Liver (tissue), 9 donors: ENCODE measurements around the gene RRP1. TPM values are rescaled to one million over a fixed set of nuclear protein-coding genes. Genes with fewer than 3 reads are reported as not detected.
"Not testable (repeated sequence)": the region's sequence is repeated elsewhere in the genome, so short reads cannot be mapped to it uniquely, and the experiment has no call there.

Source experiments
- DNase-seq: peaks from one replicate; pipeline ENCODE4 v3.0.0-alpha.2; 2017; ENCODE audit warnings: low spot score
- H3K27ac ChIP-seq, 2 donors: one replicate each; pipeline ENCODE4 v1.7.0; 2013; ENCODE audit warnings: inconsistent platforms in 2 of 2, low read length in 2 of 2, control low read depth in 1 of 2, low read depth in 1 of 2, mild to moderate bottlenecking in 1 of 2
- H3K27me3 ChIP-seq, 4 donors: one replicate each; pipeline versions ENCODE4 v1.6.1 to v1.7.0; 2013; ENCODE audit warnings: low read length in 3 of 4, inconsistent platforms in 1 of 4, mild to moderate bottlenecking in 1 of 4, moderate library complexity in 1 of 4; ENCODE audit not compliant: control insufficient read depth in 4 of 4, insufficient read depth in 4 of 4
- H3K36me3 ChIP-seq, 4 donors: one replicate each; pipeline versions ENCODE4 v1.6.1 to v1.7.0; 2013; ENCODE audit warnings: low read length in 3 of 4, mild to moderate bottlenecking in 3 of 4, low read depth in 1 of 4, moderate library complexity in 1 of 4; ENCODE audit not compliant: control insufficient read depth in 4 of 4, insufficient read depth in 3 of 4
- H3K4me1 ChIP-seq, 4 donors: one replicate each; pipeline versions ENCODE4 v1.6.1 to v1.7.0; 2013; ENCODE audit warnings: low read length in 3 of 4, mild to moderate bottlenecking in 3 of 4, moderate library complexity in 1 of 4; ENCODE audit not compliant: control insufficient read depth in 4 of 4, insufficient read depth in 4 of 4
- H3K4me3 ChIP-seq, 3 donors: one replicate each; pipeline versions ENCODE4 v1.6.1 to v1.7.0; 2013; ENCODE audit warnings: low read length in 3 of 3, control low read depth in 1 of 3, low read depth in 1 of 3, mild to moderate bottlenecking in 1 of 3
- H3K9ac ChIP-seq, 2 donors: one replicate each; pipeline ENCODE4 v1.7.0; 2013; ENCODE audit warnings: low read length in 2 of 2, mild to moderate bottlenecking in 2 of 2, moderate library complexity in 2 of 2, control low read depth in 1 of 2, low read depth in 1 of 2
- H3K9me3 ChIP-seq, 4 donors: one replicate each; pipeline versions ENCODE4 v1.6.1 to v1.7.0; 2013; ENCODE audit warnings: low read length in 3 of 4; ENCODE audit not compliant: control insufficient read depth in 4 of 4
- FOXA1 ChIP-seq: IDR thresholded peaks from 2 replicates; pipeline ENCODE4 v1.6.1; 2016; ENCODE audit warnings: antibody characterized with exemption
- FOXA2 ChIP-seq: IDR thresholded peaks from 2 replicates; pipeline ENCODE4 v1.6.1; 2016; ENCODE audit warnings: antibody characterized with exemption
- GABPA ChIP-seq, 2 donors: IDR thresholded peaks in 1 of 2; conservative IDR thresholded peaks in 1 of 2; 2 replicates each; pipeline ENCODE4 v1.6.1; 2016; ENCODE audit warnings: antibody characterized with exemption in 2 of 2, mild to moderate bottlenecking in 1 of 2, moderate library complexity in 1 of 2
- HNF4G ChIP-seq: IDR thresholded peaks from 2 replicates; pipeline ENCODE4 v1.6.1; 2016; ENCODE audit warnings: antibody characterized with exemption
- JUND ChIP-seq, 2 donors: IDR thresholded peaks; 2 replicates each; pipeline ENCODE4 v1.6.1; 2016; ENCODE audit warnings: antibody characterized with exemption in 2 of 2
- RAD21 ChIP-seq, 2 donors: IDR thresholded peaks; 2 replicates each; pipeline ENCODE4 v1.6.1; 2016; ENCODE audit warnings: antibody characterized with exemption in 2 of 2, mild to moderate bottlenecking in 2 of 2
- RXRA ChIP-seq, 2 donors: IDR thresholded peaks; 2 replicates each; pipeline ENCODE4 v1.6.1; 2017 to 2018; ENCODE audit warnings: antibody characterized with exemption in 2 of 2, mild to moderate bottlenecking in 1 of 2
- SP1 ChIP-seq: IDR thresholded peaks from 2 replicates; pipeline ENCODE4 v1.6.1; 2018; ENCODE audit warnings: antibody characterized with exemption, mild to moderate bottlenecking
- YY1 ChIP-seq: IDR thresholded peaks from 2 replicates; pipeline ENCODE4 v1.6.1; 2016; ENCODE audit warnings: antibody characterized with exemption, mild to moderate bottlenecking
- WGBS: extraction: QIAGEN DNeasy Blood & Tissue Kit; methylation state at CpG from one replicate; pipeline ENCODE4 v1.1.7; 2013; 5-methylcytosine and 5-hydroxymethylcytosine counted together
- polyA plus RNA-seq, 2 donors: library from polyadenylated mRNA; stranded (reverse) in 1 of 2; unstranded in 1 of 2; fragments of 200-250 nt in 1 of 2; fragments of >200 nt in 1 of 2; fragmentation: Nextera tagmentation in 1 of 2; extraction: Ambion mirVana in 1 of 2; gene quantifications; one replicate each; pipeline versions ENCODE4 v1.2.1 to v1.2.3, GENCODE V29; 2013 to 2015
- total RNA-seq, 2 donors: library from RNA; depleted of rRNA; stranded (reverse); fragments of >200 nt; gene quantifications; one replicate each; pipeline ENCODE4 v1.2.3, GENCODE V29; 2014
- TF ChIP-seq, protein P1 (sequence below): IDR thresholded peaks from 2 replicates; pipeline ENCODE4 v1.6.1; 2016; ENCODE audit warnings: antibody characterized with exemption, mild to moderate bottlenecking
- TF ChIP-seq, protein P2 (sequence below): IDR thresholded peaks from 2 replicates; pipeline ENCODE4 v1.6.1; 2016; ENCODE audit warnings: antibody characterized with exemption
- donor health status: healthy.
- donor health status: healthy.
- donor health status: healthy.
- donor health status: healthy.
- donor health status: healthy.

RRP1 gene
- total and polyA plus RNA-seq, 4 donors = 5.4 to 15.0 (median 7.7) TPM

DNA sequence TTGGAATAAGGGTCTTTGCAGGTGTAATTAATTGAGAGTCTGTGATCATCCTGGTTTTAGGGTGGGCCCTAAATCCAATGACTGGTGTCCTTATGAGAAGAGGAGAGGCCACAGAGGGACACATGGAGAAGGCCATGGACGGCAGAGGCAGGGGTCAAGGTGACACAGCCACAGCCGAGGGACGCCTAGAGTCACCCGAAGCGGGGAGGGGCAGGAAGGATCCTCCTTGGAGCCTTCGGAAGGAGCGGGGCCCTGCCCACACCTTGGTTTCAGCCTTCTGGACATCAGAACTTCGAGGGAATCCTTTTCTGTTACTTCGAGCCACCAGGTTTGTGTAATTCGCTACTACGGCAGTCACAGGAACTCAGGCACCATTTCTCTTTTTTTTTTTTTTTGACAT lies 31.1 kb downstream of the RRP1 start:
- no peak for TF ChIP-seq FOXA1
- Histone ChIP-seq H3K9me3 (no peaks in the 10 kb centered on the region), H3K27me3 (no peaks in the 10 kb centered on the region), H3K4me1 (no peaks in the 10 kb centered on the region), H3K9ac (no peak overlapping the region), H3K4me3 (no peak overlapping the region), H3K27ac (no peak overlapping the region), H3K36me3 (no peaks in the 10 kb centered on the region)
- WGBS = 92% methylated on average over 11 of the region's 11 CpGs
- DNase-seq = no peak

DNA sequence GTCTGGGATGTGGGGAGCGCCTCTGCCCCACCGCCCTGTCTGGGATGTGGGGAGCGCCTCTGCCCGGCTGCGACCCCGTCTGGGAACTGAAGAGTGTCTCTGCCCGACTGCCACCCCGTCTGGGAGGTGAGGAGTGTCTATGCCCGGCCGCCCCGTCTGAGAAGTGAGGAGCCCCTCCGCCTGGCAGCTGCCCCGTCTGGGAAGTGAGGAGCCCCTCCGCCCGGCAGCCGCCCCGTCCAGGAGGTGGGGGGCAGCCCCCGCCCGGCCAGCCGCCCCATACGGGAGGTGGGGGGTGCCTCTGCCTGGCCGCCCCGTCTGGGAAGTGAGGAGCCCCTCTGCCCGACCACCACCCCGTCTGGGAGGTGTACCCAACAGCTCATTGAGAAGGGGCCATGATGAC lies 32.8 kb downstream of the RRP1 start:
- not testable (repeated sequence) for DNase-seq, H3K27me3 ChIP-seq, H3K4me1 ChIP-seq, H3K4me3 ChIP-seq, H3K36me3 ChIP-seq, H3K27ac ChIP-seq, H3K9ac ChIP-seq, H3K9me3 ChIP-seq
- 98% methylated on average over 25 of the region's 25 CpGs for WGBS

DNA sequence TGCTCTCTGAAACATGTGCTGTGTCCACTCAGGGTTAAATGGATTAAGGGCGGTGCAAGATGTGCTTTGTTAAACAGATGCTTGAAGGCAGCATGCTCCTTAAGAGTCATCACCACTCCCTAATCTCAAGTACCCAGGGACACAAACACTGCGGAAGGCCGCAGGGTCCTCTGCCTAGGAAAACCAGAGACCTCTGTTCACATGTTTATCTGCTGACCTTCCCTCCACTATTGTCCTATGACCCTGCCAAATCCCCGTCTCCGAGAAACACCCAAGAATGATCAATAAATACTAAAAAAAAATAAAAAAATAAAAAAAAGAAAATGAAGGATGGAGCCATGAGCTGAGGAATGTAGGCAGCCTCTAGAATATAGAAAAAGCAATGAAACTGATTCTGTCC lies 33.4 kb downstream of the RRP1 start:
- H3K27ac ChIP-seq, H3K27me3 ChIP-seq, H3K9me3 ChIP-seq, DNase-seq, H3K36me3 ChIP-seq, H3K4me1 ChIP-seq, H3K9ac ChIP-seq, H3K4me3 ChIP-seq: not testable (repeated sequence)
- WGBS = 65% methylated on average over 2 of the region's 5 CpGs

DNA sequence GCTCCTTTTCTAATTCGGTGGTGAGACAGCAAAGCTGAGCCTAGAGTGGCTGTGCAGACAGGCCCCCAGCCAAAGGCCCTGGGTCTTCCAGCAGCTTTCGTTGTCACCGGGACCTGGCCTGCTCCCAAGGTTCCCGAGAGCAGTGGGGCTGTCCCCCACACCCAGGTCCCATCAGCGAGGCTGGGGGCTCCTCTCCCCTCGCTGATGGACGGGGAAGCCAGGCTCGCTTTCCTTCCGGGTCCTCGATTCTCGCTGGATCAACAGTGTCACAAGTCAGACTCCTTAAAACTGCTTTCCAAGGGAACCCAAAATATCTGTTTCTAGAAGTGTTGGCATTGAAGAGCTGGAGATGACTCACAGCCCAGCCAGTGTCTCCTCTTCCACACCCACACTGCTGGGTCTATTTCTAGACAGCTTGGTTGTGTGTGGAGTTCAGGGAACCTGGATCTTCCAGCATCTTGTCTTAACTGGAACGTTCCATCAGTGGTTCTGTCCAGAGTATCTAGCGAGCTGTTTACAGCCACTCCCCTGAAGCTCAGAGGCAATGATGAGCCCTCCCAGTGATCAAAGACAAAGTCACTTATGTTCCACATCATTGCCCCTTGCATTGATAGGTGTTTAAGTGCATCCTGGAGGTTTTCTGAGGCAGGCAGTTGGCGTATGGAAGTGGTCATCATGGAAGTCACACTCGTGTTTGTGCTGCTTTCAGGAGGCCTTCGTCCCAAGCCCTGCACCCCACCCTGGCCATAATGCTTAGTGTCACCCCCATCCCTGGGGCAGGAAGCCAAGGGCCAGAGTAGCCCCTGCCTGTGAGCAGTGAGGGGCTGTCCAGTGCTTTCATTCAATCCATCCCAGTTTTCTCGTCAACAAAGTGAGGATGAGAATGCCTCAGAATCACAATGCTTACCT lies 35.2 kb downstream of the RRP1 start:
- H3K9ac ChIP-seq = no peak overlapping the region
- no peaks in the 10 kb centered on the region for H3K36me3 ChIP-seq
- no peaks in the 10 kb centered on the region for H3K9me3 ChIP-seq
- H3K4me3 ChIP-seq = no peak overlapping the region
- WGBS = 84% methylated on average over 17 of the region's 17 CpGs
- peaks cover 0 to 4% (median 0%) of the 10 kb centered on the region in 4 donors for H3K4me1 ChIP-seq
- no peak overlapping the region for H3K27ac ChIP-seq
- H3K27me3 ChIP-seq = no peaks in the 10 kb centered on the region
- no peak for DNase-seq
- no peak for TF ChIP-seq FOXA1

DNA sequence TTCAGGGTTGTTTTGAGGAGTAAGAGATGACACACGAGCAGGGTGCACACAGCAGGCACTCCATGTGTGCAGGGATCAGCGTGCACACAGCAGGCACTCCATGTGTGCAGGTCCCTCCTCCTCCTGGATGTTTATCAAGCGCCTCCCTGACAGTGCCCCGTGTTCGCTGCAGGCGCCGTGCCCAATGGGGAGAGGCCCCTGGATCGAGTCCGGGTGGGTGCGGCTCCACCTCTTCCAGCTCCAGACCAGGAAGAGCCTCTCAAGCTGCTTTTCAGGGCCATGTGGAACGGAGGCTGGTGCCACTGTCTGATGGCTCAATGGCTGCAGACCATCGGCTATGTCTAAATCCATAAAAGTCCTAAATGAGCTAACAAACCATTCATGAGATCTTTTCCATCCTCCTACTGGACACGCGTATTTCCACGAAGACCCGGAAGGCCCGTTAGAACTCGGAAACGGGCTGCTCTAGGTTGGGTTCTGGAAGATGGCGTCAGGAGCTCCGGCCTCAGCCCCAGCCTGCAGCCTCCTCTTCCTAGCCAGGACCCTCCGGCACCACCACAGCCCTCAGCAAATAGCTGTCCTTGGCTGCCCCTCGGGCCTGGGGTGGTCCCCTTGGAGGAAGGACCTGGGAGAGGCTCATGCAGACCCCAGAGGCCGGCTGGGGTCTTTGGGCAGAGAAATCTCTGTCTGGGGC lies 36.0 kb downstream of the RRP1 start:
- no peak overlapping the region for H3K4me3 ChIP-seq
- WGBS = 87% methylated on average over 24 of the region's 24 CpGs
- no peaks in the 10 kb centered on the region for H3K27me3 ChIP-seq
- no peaks in the 10 kb centered on the region for H3K9me3 ChIP-seq
- H3K9ac ChIP-seq = no peak overlapping the region
- DNase-seq = no peak
- H3K36me3 ChIP-seq = no peaks in the 10 kb centered on the region
- no peak overlapping the region for H3K27ac ChIP-seq
- H3K4me1 ChIP-seq = peaks cover 0 to 4% (median 0%) of the 10 kb centered on the region in 4 donors
- no peak for TF ChIP-seq GABPA (IDR thresholded peaks at IDR 0.05 in 1 of 2, conservative IDR thresholded peaks at IDR 0.05 in 1 of 2)
- no peak for TF ChIP-seq HNF4G
- no peak for TF ChIP-seq FOXA2
- no peak for TF ChIP-seq RAD21 (IDR thresholded peaks at IDR 0.05)
- TF ChIP-seq JUND (IDR thresholded peaks at IDR 0.05) = no peak
- TF ChIP-seq, protein P1, sequence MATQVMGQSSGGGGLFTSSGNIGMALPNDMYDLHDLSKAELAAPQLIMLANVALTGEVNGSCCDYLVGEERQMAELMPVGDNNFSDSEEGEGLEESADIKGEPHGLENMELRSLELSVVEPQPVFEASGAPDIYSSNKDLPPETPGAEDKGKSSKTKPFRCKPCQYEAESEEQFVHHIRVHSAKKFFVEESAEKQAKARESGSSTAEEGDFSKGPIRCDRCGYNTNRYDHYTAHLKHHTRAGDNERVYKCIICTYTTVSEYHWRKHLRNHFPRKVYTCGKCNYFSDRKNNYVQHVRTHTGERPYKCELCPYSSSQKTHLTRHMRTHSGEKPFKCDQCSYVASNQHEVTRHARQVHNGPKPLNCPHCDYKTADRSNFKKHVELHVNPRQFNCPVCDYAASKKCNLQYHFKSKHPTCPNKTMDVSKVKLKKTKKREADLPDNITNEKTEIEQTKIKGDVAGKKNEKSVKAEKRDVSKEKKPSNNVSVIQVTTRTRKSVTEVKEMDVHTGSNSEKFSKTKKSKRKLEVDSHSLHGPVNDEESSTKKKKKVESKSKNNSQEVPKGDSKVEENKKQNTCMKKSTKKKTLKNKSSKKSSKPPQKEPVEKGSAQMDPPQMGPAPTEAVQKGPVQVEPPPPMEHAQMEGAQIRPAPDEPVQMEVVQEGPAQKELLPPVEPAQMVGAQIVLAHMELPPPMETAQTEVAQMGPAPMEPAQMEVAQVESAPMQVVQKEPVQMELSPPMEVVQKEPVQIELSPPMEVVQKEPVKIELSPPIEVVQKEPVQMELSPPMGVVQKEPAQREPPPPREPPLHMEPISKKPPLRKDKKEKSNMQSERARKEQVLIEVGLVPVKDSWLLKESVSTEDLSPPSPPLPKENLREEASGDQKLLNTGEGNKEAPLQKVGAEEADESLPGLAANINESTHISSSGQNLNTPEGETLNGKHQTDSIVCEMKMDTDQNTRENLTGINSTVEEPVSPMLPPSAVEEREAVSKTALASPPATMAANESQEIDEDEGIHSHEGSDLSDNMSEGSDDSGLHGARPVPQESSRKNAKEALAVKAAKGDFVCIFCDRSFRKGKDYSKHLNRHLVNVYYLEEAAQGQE = no peak
- TF ChIP-seq FOXA1 = no peak
- TF ChIP-seq YY1 = no peak
- no peak for TF ChIP-seq SP1
- TF ChIP-seq, protein P2, sequence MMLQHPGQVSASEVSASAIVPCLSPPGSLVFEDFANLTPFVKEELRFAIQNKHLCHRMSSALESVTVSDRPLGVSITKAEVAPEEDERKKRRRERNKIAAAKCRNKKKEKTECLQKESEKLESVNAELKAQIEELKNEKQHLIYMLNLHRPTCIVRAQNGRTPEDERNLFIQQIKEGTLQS = no peak
- no peak for TF ChIP-seq RXRA (IDR thresholded peaks at IDR 0.05)
